ENCODE measurements around the gene KCNIP4. TPM values are rescaled to one million over a fixed set of nuclear protein-coding genes. Genes with fewer than 3 reads are reported as not detected.

The KCNIP4 gene
- total and polyA plus RNA-seq, 2 donors from 2014 or later: 9.8 to 43.9 TPM

- Histone ChIP-seq H3K9ac (ENCODE audit: low read length in 3 of 3) (no peak overlapping the region), H3K36me3 (ENCODE audit: control insufficient read depth in 2 of 3, insufficient read depth in 3 of 3, low read length in 3 of 3) (no peaks in the 10 kb centered on the region), H3K27ac (ENCODE audit: low read depth in 2 of 2, low read length in 2 of 2) (no peak overlapping the region), H3K9me3 (ENCODE audit: control insufficient read depth in 2 of 3, insufficient read depth in 1 of 3, low read length in 3 of 3) (no peaks in the 10 kb centered on the region), H3K4me1 (ENCODE audit: control insufficient read depth in 2 of 3, insufficient read depth in 2 of 3, low read depth in 1 of 3, low read length in 3 of 3) (no peaks in the 10 kb centered on the region), H3K4me3 (ENCODE audit: low read length in 3 of 3) (no peak overlapping the region), H3K27me3 (ENCODE audit: control insufficient read depth, insufficient read depth, low read length) (no peaks in the 10 kb centered on the region)
- DNase-seq (peak in 1 of 5 donors; percentile 22), FAIRE-seq (no peak)
- TF ChIP-seq CTCF (IDR thresholded peaks at IDR 0.05; ENCODE audit: borderline replicate concordance, extremely low read depth, insufficient read depth): no peak
- intact Hi-C loops (cut with DNase I): loop anchor here (10.0 kb wide), 1 partner anchor 256 kb away; no protein-coding TSS in a partner anchor
Observed at GRCh38 chr4:20681271-20681670, 1267.3 kb downstream of the KCNIP4 start.

DNA sequence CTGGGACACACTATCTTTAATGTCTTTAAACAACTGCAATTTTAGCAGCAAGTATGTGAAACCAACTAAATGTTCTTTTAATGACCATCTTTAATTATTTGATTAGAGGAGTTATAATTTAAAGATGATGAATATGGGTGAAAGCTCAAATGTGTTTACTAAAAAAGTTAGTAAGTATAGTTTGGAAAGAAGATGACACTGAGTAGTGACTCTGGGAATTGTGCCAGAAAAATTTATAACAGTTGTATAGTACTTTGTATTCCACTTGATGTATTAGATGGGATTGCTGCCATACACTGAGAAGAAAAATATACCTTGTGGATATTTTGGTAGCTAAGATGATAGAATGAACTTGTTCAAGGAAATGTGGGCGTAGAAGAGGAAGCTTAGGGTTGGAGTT lies 1267.8 kb downstream of the KCNIP4 start:
- Histone ChIP-seq H3K4me1 (ENCODE audit: control insufficient read depth in 2 of 3, insufficient read depth in 2 of 3, low read depth in 1 of 3, low read length in 3 of 3) (no peaks in the 10 kb centered on the region), H3K9ac (ENCODE audit: low read length in 3 of 3) (no peak overlapping the region), H3K27me3 (ENCODE audit: control insufficient read depth, insufficient read depth, low read length) (no peaks in the 10 kb centered on the region), H3K9me3 (ENCODE audit: control insufficient read depth in 2 of 3, insufficient read depth in 1 of 3, low read length in 3 of 3) (no peaks in the 10 kb centered on the region), H3K27ac (ENCODE audit: low read depth in 2 of 2, low read length in 2 of 2) (no peak overlapping the region), H3K36me3 (ENCODE audit: control insufficient read depth in 2 of 3, insufficient read depth in 3 of 3, low read length in 3 of 3) (no peaks in the 10 kb centered on the region), H3K4me3 (ENCODE audit: low read length in 3 of 3) (no peak overlapping the region)
- intact Hi-C loops (cut with DNase I): loop anchor here (10.0 kb wide), 1 partner anchor 256 kb away; no protein-coding TSS in a partner anchor
- no peak for FAIRE-seq
- DNase-seq: no peak
- no peak for TF ChIP-seq CTCF (IDR thresholded peaks at IDR 0.05; ENCODE audit: borderline replicate concordance, extremely low read depth, insufficient read depth)

DNA sequence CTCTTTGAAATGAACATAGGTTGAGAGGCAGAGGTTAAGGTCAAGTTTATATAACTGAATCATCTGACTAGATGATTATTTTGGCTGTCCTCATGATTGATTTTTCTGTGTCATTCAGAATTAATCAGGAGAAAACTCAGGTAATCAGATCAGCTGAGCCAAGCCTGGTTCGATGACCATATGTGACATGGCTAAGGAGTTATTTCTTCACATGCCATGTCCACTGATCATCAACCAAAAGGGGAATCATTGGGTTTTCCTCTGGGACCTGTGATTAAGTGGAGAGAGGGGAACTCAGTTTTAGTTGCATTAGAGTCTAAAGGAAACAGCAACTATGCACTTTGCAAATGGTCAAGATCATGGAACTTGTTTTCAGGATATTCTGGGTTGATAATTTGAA lies 1268.6 kb downstream of the KCNIP4 start:
- intact Hi-C loops (cut with DNase I): loop anchor here (10.0 kb wide), 1 partner anchor 255 kb away; no protein-coding TSS in a partner anchor
- H3K36me3 ChIP-seq (ENCODE audit: control insufficient read depth in 2 of 3, insufficient read depth in 3 of 3, low read length in 3 of 3): no peaks in the 10 kb centered on the region
- H3K27me3 ChIP-seq (ENCODE audit: control insufficient read depth, insufficient read depth, low read length): no peaks in the 10 kb centered on the region
- no peak overlapping the region for H3K27ac ChIP-seq (ENCODE audit: low read depth in 2 of 2, low read length in 2 of 2)
- DNase-seq (no peak), FAIRE-seq (no peak)
- H3K9me3 ChIP-seq (ENCODE audit: control insufficient read depth in 2 of 3, insufficient read depth in 1 of 3, low read length in 3 of 3): no peaks in the 10 kb centered on the region
- no peak for TF ChIP-seq CTCF (IDR thresholded peaks at IDR 0.05; ENCODE audit: borderline replicate concordance, extremely low read depth, insufficient read depth)
- H3K4me3 ChIP-seq (ENCODE audit: low read length in 3 of 3): no peak overlapping the region
- no peak overlapping the region for H3K9ac ChIP-seq (ENCODE audit: low read length in 3 of 3)
- no peaks in the 10 kb centered on the region for H3K4me1 ChIP-seq (ENCODE audit: control insufficient read depth in 2 of 3, insufficient read depth in 2 of 3, low read depth in 1 of 3, low read length in 3 of 3)

Small RNA genes lying within 50 kb of the gene (microRNA-seq; reads per million reads assigned to microRNA genes)
- gene MIR7978: 22.3 reads per million, percentile 32 among the genes with 10 or more reads in this experiment

Measured in kidney (tissue), 14 donors.